ENCODE measurements around the gene BTBD9.
"Not testable (repeated sequence)": the region's sequence is repeated elsewhere in the genome, so short reads cannot be mapped to it uniquely, and the experiment has no call there.

Gene BTBD9

GRCh38 chr6:38427492-38428210, 212.1 kb downstream of the BTBD9 start:
- ATAC-seq (replicated peaks) (no peak), DNase-seq (no peak)

GRCh38 chr6:38425788-38426488, 213.8 kb downstream of the BTBD9 start:
- H3K27ac Mint-ChIP-seq: not testable (repeated sequence)

More at GRCh38 chr6:38427492-38428210, 212.1 kb downstream of the BTBD9 start:
- Mint-ChIP-seq H3K27ac (peak overlapping the region in 1 of 2 donors; percentile 31), H3K4me1 (ENCODE audit: low read depth in 2 of 2) (peaks cover 5 to 6% of the 10 kb centered on the region in 2 donors), H3K27me3 (no peaks in the 10 kb centered on the region), H3K9me3 (no peaks in the 10 kb centered on the region), H3K4me3 (no peak overlapping the region), H3K36me3 (ENCODE audit: insufficient read depth) (no peaks in the 10 kb centered on the region)

GRCh38 chr6:38423746-38424145, 216.0 kb downstream of the BTBD9 start:
- Mint-ChIP-seq H3K9me3 (no peaks in the 10 kb centered on the region), H3K36me3 (ENCODE audit: insufficient read depth) (no peaks in the 10 kb centered on the region), H3K4me3 (no peak overlapping the region), H3K27me3 (no peaks in the 10 kb centered on the region), H3K4me1 (ENCODE audit: low read depth in 2 of 2) (peaks cover 3 to 5% of the 10 kb centered on the region in 2 donors), H3K27ac (no peak overlapping the region)
- ATAC-seq (replicated peaks) (no peak), DNase-seq (no peak)

More at GRCh38 chr6:38425788-38426488, 213.8 kb downstream of the BTBD9 start:
- not testable (repeated sequence) for ATAC-seq (replicated peaks); H3K27me3 Mint-ChIP-seq; H3K4me3 Mint-ChIP-seq; H3K9me3 Mint-ChIP-seq; H3K36me3 Mint-ChIP-seq (ENCODE audit: insufficient read depth); H3K4me1 Mint-ChIP-seq (ENCODE audit: low read depth in 2 of 2); DNase-seq

- no peaks in the 10 kb centered on the region for H3K36me3 Mint-ChIP-seq (ENCODE audit: insufficient read depth)
- no peaks in the 10 kb centered on the region for H3K27me3 Mint-ChIP-seq
- H3K4me1 Mint-ChIP-seq (ENCODE audit: low read depth in 2 of 2): peaks cover 0 to 3% of the 10 kb centered on the region in 2 donors
- H3K27ac Mint-ChIP-seq: no peak overlapping the region
- no peak overlapping the region for H3K4me3 Mint-ChIP-seq
- no peak for DNase-seq
- no peak for ATAC-seq (replicated peaks)
- no peaks in the 10 kb centered on the region for H3K9me3 Mint-ChIP-seq
Observed at GRCh38 chr6:38420207-38420606, 219.5 kb downstream of the BTBD9 start.

DNA sequence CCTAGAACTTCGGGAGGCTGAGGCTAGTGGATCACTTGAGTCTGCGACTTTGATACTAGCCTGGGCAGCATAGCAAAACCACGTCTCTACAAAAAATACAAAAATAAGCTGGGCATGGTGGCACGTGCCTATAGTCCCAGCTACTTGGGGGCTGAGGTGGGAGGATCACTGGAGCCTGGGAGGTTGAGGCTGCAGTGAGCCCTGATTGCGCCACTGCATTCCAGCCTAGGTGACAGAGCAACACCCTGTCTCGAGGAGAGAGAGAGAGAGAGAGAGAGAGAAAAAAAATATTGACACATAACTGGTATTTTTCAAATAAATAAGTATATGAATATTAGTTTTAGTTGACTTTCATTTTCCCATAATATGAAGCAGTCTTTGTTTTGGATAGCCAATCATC, 222.2 kb downstream of the BTBD9 start:
- Mint-ChIP-seq H3K4me3 (no peak overlapping the region), H3K9me3 (no peaks in the 10 kb centered on the region), H3K27ac (no peak overlapping the region), H3K27me3 (no peaks in the 10 kb centered on the region), H3K4me1 (ENCODE audit: low read depth in 2 of 2) (peaks cover 0 to 12% of the 10 kb centered on the region in 2 donors), H3K36me3 (ENCODE audit: insufficient read depth) (no peaks in the 10 kb centered on the region)
- no peak for DNase-seq
- no peak for ATAC-seq (replicated peaks)

DNA sequence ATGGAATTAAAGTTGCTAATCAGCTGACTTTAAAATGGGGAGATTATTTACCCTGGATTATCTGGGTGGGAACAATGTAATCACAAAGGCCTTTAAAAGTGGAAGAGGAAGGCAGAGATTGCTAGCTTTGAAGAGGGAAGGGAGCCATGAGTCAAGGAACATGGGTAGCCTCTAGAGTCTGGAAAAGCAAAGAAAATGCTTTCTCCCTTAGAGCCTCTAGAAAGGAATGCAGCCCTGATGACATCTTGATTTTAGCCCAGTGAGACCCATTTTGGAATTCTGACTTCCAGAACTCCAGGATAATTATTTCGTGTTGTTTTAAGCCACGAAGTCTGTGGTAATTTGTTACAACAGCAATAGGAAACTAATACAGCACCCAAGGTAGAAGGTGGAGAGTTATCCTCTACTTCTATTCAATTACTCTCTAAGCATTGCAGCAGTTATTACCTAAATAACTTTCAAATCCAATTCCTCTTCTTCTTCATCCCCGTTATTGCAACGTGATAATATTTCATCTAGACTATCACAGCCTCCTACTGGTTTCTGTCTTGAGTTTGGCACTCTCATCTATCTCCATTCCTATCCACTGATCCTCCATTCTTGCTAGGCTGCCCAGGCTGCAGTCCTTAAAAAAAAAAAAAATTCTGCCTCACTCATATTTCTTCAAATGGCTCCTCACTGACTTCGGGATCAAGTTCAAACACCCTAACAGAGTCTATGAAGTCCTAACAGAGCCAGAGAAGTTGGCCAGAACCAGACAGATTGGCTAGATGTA, 224.3 kb downstream of the BTBD9 start:
- Mint-ChIP-seq H3K4me3 (no peak overlapping the region), H3K36me3 (ENCODE audit: insufficient read depth) (no peaks in the 10 kb centered on the region), H3K9me3 (no peaks in the 10 kb centered on the region), H3K27ac (no peak overlapping the region), H3K27me3 (no peaks in the 10 kb centered on the region), H3K4me1 (ENCODE audit: low read depth in 2 of 2) (peaks cover 0 to 16% of the 10 kb centered on the region in 2 donors)
- ATAC-seq (replicated peaks) (no peak), DNase-seq (no peak)

- Mint-ChIP-seq H3K4me1 (ENCODE audit: low read depth in 2 of 2) (peaks cover 0 to 16% of the 10 kb centered on the region in 2 donors), H3K9me3 (no peaks in the 10 kb centered on the region), H3K27ac (no peak overlapping the region), H3K36me3 (ENCODE audit: insufficient read depth) (no peaks in the 10 kb centered on the region), H3K27me3 (no peaks in the 10 kb centered on the region), H3K4me3 (no peak overlapping the region)
- DNase-seq (no peak), ATAC-seq (replicated peaks) (no peak)
Observed at GRCh38 chr6:38413102-38413800, 226.5 kb downstream of the BTBD9 start.

GRCh38 chr6:38407192-38407591, 232.5 kb downstream of the BTBD9 start:
- Mint-ChIP-seq H3K36me3 (ENCODE audit: insufficient read depth) (no peaks in the 10 kb centered on the region), H3K4me3 (no peak overlapping the region), H3K27me3 (no peaks in the 10 kb centered on the region), H3K27ac (no peak overlapping the region), H3K4me1 (ENCODE audit: low read depth in 2 of 2) (peaks cover 15 to 35% of the 10 kb centered on the region in 2 donors), H3K9me3 (no peaks in the 10 kb centered on the region)
- DNase-seq: no peak
- no peak for ATAC-seq (replicated peaks)

DNA sequence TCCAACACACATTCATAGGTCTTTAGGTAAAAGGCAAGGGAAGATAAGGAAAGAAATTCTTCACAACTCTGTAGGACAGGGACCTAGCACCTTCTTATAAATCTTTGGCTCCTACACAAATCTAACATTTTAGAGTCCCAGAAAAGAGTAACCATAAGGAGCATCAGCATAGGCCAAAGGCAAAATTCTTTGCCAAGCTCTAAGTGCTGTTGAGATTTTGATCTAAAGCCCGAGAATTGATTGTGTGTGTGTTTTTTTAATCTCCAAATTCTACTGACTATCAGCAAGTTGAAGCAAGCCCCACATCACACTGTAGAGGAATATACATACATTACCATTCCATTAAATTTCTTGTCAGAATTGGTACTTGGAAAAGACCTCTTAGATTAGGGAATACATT, 233.6 kb downstream of the BTBD9 start:
- no peak for ATAC-seq (replicated peaks)
- H3K36me3 Mint-ChIP-seq (ENCODE audit: insufficient read depth): no peaks in the 10 kb centered on the region
- no peak for DNase-seq
- H3K9me3 Mint-ChIP-seq: no peaks in the 10 kb centered on the region
- peaks cover 15 to 35% of the 10 kb centered on the region in 2 donors for H3K4me1 Mint-ChIP-seq (ENCODE audit: low read depth in 2 of 2)
- no peaks in the 10 kb centered on the region for H3K27me3 Mint-ChIP-seq
- no peak overlapping the region for H3K4me3 Mint-ChIP-seq
- no peak overlapping the region for H3K27ac Mint-ChIP-seq

DNA sequence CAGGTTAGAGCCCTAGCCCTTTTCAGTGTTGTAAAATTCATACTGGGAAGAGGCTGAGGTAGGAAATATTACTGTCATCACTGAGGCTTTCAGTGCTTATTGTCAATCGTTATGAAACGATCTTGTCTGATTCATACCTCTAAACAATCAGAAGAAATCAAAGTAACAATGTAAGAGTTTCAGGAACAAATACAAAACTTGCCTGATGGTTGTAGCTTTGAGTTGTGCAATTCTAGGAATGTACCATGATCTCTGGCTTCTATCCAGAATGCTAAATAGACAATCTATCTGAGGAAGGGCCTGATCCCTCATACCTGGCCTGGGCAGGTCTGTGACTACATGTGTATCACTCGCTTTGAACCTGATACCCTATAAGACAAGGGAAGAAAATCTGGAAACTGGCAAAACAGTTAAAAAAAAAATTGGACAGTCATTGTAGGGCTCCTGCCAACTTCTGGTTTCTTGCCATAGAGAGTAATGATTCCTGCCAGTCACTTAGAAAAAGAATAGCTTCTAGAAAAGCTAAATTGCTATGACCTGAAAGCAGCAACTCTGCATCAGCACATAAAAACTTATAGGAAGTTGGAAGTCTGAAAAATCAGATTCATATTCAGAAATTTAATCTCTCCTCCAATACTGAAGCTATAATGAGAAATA, 234.7 kb downstream of the BTBD9 start:
- no peaks in the 10 kb centered on the region for H3K9me3 Mint-ChIP-seq
- DNase-seq (no peak), ATAC-seq (replicated peaks) (no peak)
- no peaks in the 10 kb centered on the region for H3K36me3 Mint-ChIP-seq (ENCODE audit: insufficient read depth)
- no peaks in the 10 kb centered on the region for H3K27me3 Mint-ChIP-seq
- H3K4me3 Mint-ChIP-seq: no peak overlapping the region
- H3K4me1 Mint-ChIP-seq (ENCODE audit: low read depth in 2 of 2): peaks cover 15 to 32% of the 10 kb centered on the region in 2 donors
- peak overlapping the region; percentile 66 to 76 for H3K27ac Mint-ChIP-seq

- ATAC-seq (replicated peaks) (no peak), DNase-seq (no peak)
- Mint-ChIP-seq H3K4me3 (peak overlapping the region in 1 of 2 donors; percentile 2), H3K27ac (peak overlapping the region; percentile 66 to 76), H3K27me3 (no peaks in the 10 kb centered on the region), H3K4me1 (ENCODE audit: low read depth in 2 of 2) (peaks cover 15 to 32% of the 10 kb centered on the region in 2 donors), H3K9me3 (no peaks in the 10 kb centered on the region), H3K36me3 (ENCODE audit: insufficient read depth) (no peaks in the 10 kb centered on the region)
Observed at GRCh38 chr6:38404355-38404754, 235.4 kb downstream of the BTBD9 start.

DNA sequence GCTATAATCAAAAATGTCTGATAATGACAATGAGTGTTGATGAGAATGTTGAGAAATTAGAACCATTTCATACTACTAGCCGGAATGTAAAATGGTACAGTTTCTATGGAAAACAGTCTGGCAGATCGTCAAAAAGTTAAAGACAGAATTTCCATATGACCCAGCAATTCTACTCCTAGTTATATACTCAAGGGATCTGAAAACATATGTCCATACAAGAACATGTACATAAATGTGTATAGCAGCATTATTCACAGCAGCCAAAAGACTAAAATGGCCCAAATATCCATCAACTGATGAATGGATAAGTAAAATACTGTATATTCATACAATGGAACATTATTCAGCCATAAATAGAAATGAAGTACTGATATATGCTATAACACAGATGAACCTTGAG, 236.2 kb downstream of the BTBD9 start:
- Mint-ChIP-seq H3K27ac (no peak overlapping the region), H3K4me3 (no peak overlapping the region), H3K36me3 (ENCODE audit: insufficient read depth) (no peaks in the 10 kb centered on the region), H3K4me1 (ENCODE audit: low read depth in 2 of 2) (peaks cover 15 to 32% of the 10 kb centered on the region in 2 donors), H3K9me3 (no peaks in the 10 kb centered on the region), H3K27me3 (no peaks in the 10 kb centered on the region)
- ATAC-seq (replicated peaks) (no peak), DNase-seq (no peak)

DNA sequence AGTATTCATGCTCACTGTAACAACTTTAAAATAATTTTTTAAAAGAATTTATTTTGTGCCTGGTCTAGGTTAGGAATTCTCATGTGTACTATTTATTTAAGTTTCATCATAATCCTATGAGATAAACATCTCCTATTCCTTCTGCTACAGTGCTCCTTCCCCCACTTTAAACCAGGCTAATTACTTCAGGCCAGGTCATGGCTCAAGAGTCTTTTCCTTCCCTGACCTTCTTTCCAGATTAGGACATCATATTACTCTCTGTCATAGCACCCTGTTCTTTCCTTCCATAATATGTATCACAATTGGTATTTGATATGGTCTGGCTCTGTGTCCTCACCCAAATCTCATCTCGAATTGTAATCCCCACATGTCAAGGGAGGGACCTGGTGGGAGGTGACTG, 239.0 kb downstream of the BTBD9 start:
- Mint-ChIP-seq H3K9me3 (no peaks in the 10 kb centered on the region), H3K4me3 (no peak overlapping the region), H3K27ac (no peak overlapping the region), H3K4me1 (ENCODE audit: low read depth in 2 of 2) (peaks cover 11 to 20% of the 10 kb centered on the region in 2 donors), H3K27me3 (no peaks in the 10 kb centered on the region), H3K36me3 (ENCODE audit: insufficient read depth) (no peaks in the 10 kb centered on the region)
- no peak for ATAC-seq (replicated peaks)
- DNase-seq: no peak
